NOMO-1 treated with dmso at 0.1 percent for 144 hours (cell line): ENCODE results near the gene EYA2.
"Not testable (repeated sequence)": the region's sequence is repeated elsewhere in the genome, so short reads cannot be mapped to it uniquely, and the experiment has no call there.

Experiments used
- DNase-seq: peaks from one replicate; lab custom pipeline; 2025; ENCODE audit not compliant: unreplicated experiment; lab: John Stamatoyannopoulos, UW

EYA2 gene

GRCh38 chr20:46951405-46951804 is 56.8 kb downstream of the EYA2 start:
- DNase-seq = no peak

- no peak for DNase-seq
These were observed 57.3 kb downstream of the EYA2 start for GRCh38 chr20:46951840-46952497.

GRCh38 chr20:46953596-46953995 is 59.0 kb downstream of the EYA2 start:
- no peak for DNase-seq

- DNase-seq = no peak
These were observed 59.9 kb downstream of the EYA2 start for GRCh38 chr20:46954490-46955038.

GRCh38 chr20:46955601-46956556 is 61.2 kb downstream of the EYA2 start:
- no peak for DNase-seq

DNA sequence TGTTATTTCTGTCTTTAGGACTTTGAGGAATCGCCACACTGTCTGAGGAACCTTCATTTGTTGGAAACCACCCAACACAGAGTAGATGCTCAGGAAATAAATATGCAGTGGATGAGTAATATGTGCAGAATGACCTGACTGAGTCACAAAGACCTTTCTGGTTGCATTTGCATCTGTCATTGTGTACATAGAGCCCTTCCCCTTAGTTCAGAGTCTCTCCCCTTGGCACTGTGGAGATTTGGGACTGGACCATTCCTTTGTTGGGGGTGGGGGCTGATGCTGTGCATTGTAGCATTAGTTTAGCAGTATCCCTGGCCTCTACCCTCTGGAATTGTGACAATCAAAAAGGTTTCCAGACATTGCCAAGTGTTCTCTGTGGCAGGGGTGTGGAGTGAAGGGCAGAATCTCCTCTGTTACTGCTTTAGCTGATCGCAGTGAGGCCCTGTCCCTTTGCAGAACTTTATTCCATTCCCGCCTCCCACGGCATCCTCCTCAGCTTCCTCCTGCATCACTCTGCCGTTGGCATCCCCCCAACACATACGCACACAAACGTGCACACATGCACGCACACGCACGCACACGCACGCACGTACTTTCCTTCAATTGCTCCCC is 64.5 kb downstream of the EYA2 start:
- no peak for DNase-seq

DNA sequence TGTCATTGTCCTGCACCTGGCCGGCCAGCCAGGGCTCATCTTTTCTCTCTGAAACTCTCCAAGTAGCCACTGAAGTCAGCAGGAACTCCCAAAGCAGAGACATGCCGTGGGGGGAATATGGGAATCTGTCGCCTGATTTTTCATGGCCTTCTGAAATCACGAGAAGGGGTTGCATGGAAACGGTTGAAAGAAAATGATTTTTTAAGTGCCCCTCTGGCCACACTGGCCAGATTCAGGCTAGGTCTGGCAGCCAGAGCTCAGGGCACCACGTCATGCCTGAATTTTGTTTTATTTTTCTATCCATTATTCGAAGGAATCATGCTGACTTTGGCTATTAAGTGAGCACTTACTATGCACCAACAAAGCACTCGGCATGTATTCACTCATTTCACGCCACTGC is 65.2 kb downstream of the EYA2 start:
- no peak for DNase-seq

- no peak for DNase-seq
These were observed 65.9 kb downstream of the EYA2 start for GRCh38 chr20:46960536-46960935.

DNA sequence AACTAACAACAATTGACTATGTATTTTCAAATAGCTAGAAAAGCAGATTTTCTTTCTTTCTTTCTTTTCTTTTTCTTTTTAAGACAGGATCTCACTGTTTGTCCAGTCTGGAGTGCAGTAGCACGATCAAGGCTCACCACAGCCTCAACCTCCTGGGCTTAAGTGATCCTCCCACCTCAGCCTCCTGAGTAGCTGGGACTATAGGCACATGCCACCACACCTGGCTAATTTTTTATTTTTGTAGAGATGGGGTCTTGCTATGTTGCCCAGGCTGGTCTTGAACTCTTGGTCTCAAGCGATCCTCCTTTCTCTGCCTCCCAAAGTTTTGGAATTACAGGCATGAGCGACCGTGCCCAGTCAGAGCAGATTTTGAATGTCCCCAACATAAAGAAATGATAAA is 67.3 kb downstream of the EYA2 start:
- not testable (repeated sequence) for DNase-seq

DNA sequence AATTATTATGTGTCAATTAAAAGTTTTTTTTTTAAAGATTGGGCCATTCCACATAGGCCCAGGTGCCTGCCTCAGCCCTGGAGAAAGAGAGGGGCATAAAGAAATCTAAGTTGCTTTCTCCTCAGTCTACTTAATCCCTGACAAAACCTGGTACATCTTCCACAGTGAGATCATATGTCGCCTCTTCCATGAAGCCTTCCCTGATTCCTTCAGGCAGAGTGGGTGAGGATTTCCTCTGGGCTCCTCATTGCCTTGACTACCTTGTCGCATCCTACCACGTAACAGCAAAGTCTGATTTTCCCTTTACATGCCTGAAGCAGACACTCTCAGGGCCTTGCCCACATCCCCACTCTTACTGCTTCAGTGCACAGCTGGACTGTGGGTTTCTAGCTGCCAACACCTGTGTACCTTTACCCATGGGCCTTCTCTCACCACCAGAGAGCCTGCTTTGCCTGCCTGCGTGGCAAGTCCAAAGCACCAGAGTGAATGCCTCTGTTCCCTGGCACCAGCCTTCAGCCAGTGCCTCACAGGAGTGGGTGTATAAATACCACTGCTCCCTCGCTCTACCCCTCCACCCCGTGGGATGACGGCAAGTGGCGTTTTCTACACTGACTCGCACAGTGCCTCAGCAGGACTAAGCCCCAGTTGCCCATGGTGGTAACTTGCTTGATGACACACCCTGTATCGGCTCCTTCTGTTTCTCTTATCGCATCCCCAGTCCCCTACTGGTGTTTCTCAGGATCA is 68.0 kb downstream of the EYA2 start:
- no peak for DNase-seq

DNA sequence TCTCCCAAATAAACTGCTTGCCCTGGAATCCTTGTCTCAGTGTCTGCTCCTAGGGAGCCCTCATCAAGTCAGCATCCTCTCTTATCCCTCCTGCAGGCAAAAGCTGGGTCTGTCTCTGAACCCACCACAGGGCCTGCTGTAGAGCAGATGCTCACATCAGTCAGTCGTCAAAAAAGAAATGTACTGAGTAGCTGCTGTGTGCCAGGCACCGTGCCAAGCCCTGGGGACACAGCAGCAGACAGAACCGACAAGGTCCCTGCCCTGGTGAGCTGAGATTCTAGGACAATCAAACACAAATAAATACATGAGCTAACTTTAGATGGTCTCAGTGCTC is 68.5 kb downstream of the EYA2 start:
- no peak for DNase-seq

GRCh38 chr20:46963758-46964617 is 69.3 kb downstream of the EYA2 start:
- DNase-seq = no peak

GRCh38 chr20:46964618-46965455 is 70.2 kb downstream of the EYA2 start:
- no peak for DNase-seq

DNA sequence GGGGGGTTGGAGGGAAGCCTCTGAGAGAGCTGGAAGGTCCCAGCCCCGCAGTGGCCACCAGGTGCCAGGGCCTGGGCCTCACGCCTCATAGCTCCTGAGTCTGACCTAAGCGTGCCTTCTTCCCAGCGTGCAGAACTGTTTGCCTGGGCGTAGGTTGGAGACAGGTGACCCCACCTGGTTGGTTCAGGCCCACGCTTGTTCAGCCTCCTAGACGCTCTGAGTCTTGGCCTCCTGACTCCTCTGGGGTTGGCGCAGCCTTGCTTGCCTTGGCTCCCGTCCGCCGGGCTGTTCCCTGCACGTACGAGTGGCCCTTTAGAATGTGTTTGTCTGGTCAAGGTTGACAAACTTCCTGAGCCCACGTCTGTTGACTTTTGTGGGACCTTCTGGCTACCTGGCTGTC is 70.8 kb downstream of the EYA2 start:
- no peak for DNase-seq

- DNase-seq = no peak
These were observed 73.0 kb downstream of the EYA2 start for GRCh38 chr20:46967646-46968045.

DNA sequence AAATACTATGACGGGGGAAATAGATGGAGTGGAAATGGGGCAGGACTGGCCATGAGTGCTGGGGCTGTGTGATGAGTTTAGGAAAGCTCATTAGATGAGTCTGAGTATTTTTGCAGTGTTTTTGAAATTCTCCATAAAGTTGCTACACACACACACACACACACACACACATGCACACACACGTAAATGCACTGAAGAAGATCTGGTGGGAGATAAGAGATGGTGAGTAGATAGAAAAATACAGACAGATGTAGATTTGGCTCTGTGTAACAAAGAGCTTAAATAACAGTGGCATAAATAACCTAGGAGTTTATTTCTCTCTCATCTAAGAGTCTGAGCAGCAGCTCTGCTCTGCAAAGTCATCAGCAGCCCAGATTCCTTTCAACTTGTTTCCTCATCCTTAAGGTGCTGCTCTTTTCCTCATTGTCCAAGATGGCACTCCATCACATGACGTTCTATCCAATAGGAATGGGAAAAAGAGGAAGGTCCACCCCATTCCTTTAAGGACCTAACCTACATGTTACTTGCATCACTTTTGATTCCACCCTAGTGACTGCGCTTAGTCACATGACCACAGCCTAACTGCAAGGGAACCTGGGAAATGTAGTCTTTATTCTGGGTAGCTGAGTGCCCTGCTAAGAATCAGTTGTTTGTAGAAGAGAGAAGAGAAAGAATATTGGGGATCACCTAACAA is 76.4 kb downstream of the EYA2 start:
- DNase-seq = no peak

GRCh38 chr20:46973766-46974165 is 79.1 kb downstream of the EYA2 start:
- DNase-seq = no peak

DNA sequence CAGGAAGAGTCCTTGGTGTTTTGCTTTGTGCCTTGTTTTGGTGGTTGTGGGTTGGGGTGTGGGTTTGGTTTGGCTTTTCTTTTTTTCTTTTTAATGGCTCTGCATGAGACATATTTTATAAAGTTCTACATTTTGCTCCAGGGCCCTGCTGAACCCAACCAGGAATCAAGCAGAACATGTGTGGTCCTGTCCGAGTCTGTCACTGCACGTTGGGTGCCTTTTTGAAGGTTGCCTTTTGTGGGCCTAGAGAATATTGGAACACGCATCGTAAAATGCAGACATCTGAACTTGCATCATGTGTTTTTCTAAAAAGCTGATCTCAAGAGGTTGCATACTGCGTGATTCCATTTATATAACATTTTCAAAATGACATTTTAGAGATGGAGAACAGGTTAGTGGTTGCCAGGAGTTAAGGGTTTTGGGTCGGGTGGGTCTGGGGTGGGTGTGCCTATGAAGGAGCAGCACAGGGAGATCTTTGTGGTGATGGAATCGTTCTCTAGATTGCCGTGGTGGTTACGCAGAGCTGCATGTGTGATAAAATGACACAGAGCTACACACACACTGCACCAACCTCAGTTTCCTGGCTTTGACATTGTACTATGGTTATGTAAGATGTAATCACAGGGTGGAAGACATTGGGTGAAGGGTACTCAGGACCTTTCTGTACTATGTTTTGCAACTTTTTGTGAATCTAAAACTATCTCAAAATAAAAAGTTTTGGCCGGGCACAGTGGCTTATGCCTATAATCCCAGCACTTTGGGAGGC is 80.2 kb downstream of the EYA2 start:
- no peak for DNase-seq
